ENCODE measurements around the gene IRF7.

The IRF7 gene

GRCh38 chr11:620935-621814 lies 5.4 kb upstream of the IRF7 start:
- DNase-seq (ENCODE audit: low spot score): no peak

- no peak for DNase-seq (ENCODE audit: low spot score)
Observed at GRCh38 chr11:620201-620600, 4.5 kb upstream of the IRF7 start.

GRCh38 chr11:619628-620050 lies 3.9 kb upstream of the IRF7 start:
- DNase-seq (ENCODE audit: low spot score): no peak

- no peak for DNase-seq (ENCODE audit: low spot score)
Observed at GRCh38 chr11:618856-619627, 3.3 kb upstream of the IRF7 start.

GRCh38 chr11:617912-618682 lies 2.3 kb upstream of the IRF7 start:
- DNase-seq (ENCODE audit: low spot score): no peak

GRCh38 chr11:617199-617911 lies 1.6 kb upstream of the IRF7 start:
- DNase-seq (ENCODE audit: low spot score): no peak

- DNase-seq (ENCODE audit: low spot score): no peak
Observed at GRCh38 chr11:616320-617198, 809 bp upstream of the IRF7 start.

GRCh38 chr11:614623-615503 lies 887 bp downstream of the IRF7 start:
- DNase-seq (ENCODE audit: low spot score): no peak

GRCh38 chr11:614021-614622 lies 1.6 kb downstream of the IRF7 start:
- DNase-seq (ENCODE audit: low spot score): no peak

- DNase-seq (ENCODE audit: low spot score): peak; percentile 68
Observed at GRCh38 chr11:613369-613968, 2.3 kb downstream of the IRF7 start.

- DNase-seq (ENCODE audit: low spot score): no peak
Observed at GRCh38 chr11:612961-613300, 2.8 kb downstream of the IRF7 start.

- DNase-seq (ENCODE audit: low spot score): no peak
Observed at GRCh38 chr11:612201-612960, 3.4 kb downstream of the IRF7 start.

GRCh38 chr11:611001-611996 lies 4.5 kb downstream of the IRF7 start:
- DNase-seq (ENCODE audit: low spot score): no peak

- no peak for DNase-seq (ENCODE audit: low spot score)
Observed at GRCh38 chr11:610146-610801, 5.5 kb downstream of the IRF7 start.

- DNase-seq (ENCODE audit: low spot score): no peak
Observed at GRCh38 chr11:609341-609811, 6.4 kb downstream of the IRF7 start.

GRCh38 chr11:608791-609251 lies 6.9 kb downstream of the IRF7 start:
- DNase-seq (ENCODE audit: low spot score): no peak

All from CD4-positive, alpha-beta T cell treated with Interleukin-15 for 4 hours (primary cell).